ENCODE measurements around the gene GPN1. TPM values are rescaled to one million over a fixed set of nuclear protein-coding genes. Genes with fewer than 3 reads are reported as not detected.

Gene GPN1
- polyA plus RNA-seq, 2 of the 4 experiments (the other 2 are of a cell fraction) = 59.8 to 98.9 TPM

DNA sequence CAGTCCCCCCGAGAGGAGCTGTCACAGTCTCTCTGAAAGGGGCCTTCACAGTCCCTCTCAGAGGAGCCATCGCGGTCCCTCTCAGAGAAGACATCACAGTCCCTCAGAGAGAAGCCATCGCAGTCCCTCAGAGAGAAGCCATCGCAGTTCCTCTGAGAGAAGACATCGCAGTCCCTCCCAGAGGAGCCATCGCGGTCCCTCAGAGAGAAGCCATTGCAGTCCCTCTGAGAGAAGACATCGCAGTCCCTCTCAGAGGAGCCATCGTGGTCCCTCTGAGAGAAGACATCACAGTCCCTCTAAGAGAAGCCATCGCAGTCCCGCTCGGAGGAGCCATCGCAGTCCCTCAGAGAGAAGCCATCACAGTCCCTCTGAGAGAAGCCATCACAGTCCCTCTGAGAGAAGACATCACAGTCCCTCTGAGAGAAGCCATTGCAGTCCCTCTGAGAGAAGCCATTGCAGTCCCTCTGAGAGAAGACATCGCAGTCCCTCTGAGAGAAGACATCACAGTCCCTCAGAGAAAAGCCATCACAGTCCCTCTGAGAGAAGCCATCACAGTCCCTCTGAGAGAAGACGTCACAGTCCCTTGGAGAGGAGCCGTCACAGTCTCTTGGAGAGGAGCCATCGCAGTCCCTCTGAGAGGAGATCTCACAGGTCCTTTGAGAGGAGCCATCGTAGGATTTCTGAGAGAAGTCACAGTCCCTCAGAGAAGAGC is 47.3 kb upstream of the GPN1 start:
- no peak overlapping the region for H3K4me3 ChIP-seq
- TF ChIP-seq BHLHE40 (IDR thresholded peaks at IDR 0.05; ENCODE audit: low read depth, low read length) = no peak
- TF ChIP-seq CHD4 (IDR thresholded peaks at IDR 0.05; ENCODE audit: borderline replicate concordance) = no peak
- TF ChIP-seq, protein P1, sequence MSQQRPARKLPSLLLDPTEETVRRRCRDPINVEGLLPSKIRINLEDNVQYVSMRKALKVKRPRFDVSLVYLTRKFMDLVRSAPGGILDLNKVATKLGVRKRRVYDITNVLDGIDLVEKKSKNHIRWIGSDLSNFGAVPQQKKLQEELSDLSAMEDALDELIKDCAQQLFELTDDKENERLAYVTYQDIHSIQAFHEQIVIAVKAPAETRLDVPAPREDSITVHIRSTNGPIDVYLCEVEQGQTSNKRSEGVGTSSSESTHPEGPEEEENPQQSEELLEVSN (IDR thresholded peaks at IDR 0.05; ENCODE audit: borderline replicate concordance, low read depth) = no peak
- TF ChIP-seq POLR2A (IDR thresholded peaks at IDR 0.05; ENCODE audit: low read length) = no peak
- no peak for TF ChIP-seq SMC3 (IDR thresholded peaks at IDR 0.05)
- TF ChIP-seq HDAC2 (IDR thresholded peaks at IDR 0.05) = no peak
- TF ChIP-seq MAFK (IDR thresholded peaks at IDR 0.05; ENCODE audit: partially characterized antibody) = no peak
- TF ChIP-seq, protein P2, sequence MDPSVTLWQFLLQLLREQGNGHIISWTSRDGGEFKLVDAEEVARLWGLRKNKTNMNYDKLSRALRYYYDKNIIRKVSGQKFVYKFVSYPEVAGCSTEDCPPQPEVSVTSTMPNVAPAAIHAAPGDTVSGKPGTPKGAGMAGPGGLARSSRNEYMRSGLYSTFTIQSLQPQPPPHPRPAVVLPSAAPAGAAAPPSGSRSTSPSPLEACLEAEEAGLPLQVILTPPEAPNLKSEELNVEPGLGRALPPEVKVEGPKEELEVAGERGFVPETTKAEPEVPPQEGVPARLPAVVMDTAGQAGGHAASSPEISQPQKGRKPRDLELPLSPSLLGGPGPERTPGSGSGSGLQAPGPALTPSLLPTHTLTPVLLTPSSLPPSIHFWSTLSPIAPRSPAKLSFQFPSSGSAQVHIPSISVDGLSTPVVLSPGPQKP (IDR thresholded peaks at IDR 0.05; ENCODE audit: low read depth, low read length) = no peak
- TF ChIP-seq TP53 (CRISPR knock-in tag; IDR thresholded peaks at IDR 0.05) = no peak
- no peak for TF ChIP-seq HOXA7 (CRISPR knock-in tag; IDR thresholded peaks at IDR 0.05)
- no peak for TF ChIP-seq EHF (CRISPR knock-in tag; IDR thresholded peaks at IDR 0.05)
- TF ChIP-seq, protein P3, sequence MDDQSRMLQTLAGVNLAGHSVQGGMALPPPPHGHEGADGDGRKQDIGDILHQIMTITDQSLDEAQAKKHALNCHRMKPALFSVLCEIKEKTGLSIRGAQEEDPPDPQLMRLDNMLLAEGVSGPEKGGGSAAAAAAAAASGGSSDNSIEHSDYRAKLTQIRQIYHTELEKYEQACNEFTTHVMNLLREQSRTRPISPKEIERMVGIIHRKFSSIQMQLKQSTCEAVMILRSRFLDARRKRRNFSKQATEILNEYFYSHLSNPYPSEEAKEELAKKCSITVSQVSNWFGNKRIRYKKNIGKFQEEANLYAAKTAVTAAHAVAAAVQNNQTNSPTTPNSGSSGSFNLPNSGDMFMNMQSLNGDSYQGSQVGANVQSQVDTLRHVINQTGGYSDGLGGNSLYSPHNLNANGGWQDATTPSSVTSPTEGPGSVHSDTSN (IDR thresholded peaks at IDR 0.05) = no peak
- ATAC-seq = no peak
- WGBS (ENCODE audit: missing lambda C conversion rate) = 93% methylated on average over 19 of the region's 19 CpGs
- peaks cover 52% of the 10 kb centered on the region for H3K9me3 ChIP-seq
- no peak for FAIRE-seq
- H3K4me2 ChIP-seq = no peak overlapping the region
- no peak for DNase-seq (ENCODE audit: low read depth in 1 of 2, low spot score in 1 of 2)
- H3K27ac ChIP-seq = no peak overlapping the region
- CTCF ChIA-PET = interaction anchor here (1.2 kb wide), 1 partner anchor 815 kb away, joined by 3 read pairs; no protein-coding TSS in a partner anchor
- H3K4me1 ChIP-seq = peaks cover 12% of the 10 kb centered on the region
- POLR2A ChIA-PET = interaction anchor here (1.5 kb wide), 1 partner anchor 153 kb away, joined by 8 read pairs; the partner anchor contains the start of gene NRBP1

DNA sequence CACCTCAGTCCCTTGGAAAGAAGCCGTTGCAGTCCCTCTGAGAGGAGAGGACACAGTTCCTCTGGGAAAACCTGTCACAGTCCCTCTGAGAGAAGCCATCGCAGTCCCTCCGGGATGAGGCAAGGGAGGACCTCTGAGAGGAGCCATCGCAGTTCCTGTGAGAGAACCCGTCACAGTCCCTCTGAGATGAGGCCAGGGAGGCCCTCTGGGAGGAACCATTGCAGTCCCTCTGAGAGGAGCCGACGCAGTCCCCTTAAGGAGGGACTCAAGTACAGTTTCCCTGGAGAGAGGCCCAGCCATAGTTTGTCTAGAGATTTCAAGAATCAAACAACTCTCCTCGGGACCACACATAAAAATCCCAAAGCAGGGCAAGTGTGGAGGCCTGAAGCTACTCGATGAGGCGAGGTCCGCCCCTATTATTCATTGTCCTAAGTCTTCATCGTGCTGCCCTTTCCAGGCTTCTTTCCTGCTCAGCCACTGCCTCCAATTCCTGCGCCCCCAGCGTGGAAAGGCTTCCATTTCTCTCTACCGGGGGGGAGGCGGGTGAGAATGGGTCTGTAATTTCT is 46.6 kb upstream of the GPN1 start:
- CTCF ChIA-PET = interaction anchor here (0.5 to 1.5 kb wide), 3 partner anchors 23 to 187 kb away, joined by 3 to 4 read pairs (median 3); no protein-coding TSS in a partner anchor

DNA sequence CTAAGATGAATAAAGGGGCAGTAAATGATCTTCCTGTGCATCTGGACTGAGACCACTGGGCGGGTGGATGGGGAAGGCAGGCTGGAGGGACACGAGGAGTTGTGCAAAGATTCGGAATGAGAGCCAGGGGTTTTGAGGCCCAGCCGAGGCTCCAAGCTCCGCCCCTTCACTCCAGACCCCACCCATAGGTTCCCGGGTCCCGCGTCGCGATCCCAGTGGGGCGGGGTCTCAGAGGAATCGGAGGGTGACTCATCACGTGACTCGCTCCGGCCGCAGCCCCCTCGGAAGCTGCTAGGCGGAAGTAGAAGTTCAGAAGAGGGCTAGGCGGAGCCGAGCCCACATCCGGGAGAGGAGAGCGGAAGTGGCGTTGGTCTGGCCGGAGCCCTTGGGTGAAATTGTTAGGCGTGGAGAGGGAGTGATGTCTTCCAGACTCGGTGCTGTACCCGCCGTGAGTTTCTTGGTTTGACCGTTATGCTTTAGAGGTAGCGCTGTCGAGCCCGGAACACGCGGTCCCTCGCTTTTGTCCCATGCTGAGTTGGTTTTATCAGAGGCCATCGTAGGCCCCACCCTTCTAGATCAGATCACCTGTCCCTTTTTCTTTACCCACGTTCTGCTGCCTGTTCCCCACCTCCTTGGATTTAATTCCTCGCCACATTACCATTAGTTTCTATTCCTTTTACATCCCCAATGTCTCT is 46.0 kb upstream of the GPN1 start, which contains the start of gene ZNF512:
Gene ZNF512, plus strand, starts transcription at position 348 of the 695 bp plus-strand sequence. Its CDS starts 71 bp downstream, at position 419.
- DNase-seq (ENCODE audit: low read depth in 1 of 2, low spot score in 1 of 2) = peak; percentile 94 to 96
- Histone ChIP-seq H3K4me2 (peak within 1 kb of the TSS; percentile 82), H3K9me3 (peaks cover 39% of the 10 kb centered on the region), H3K27ac (peak within 1 kb of the TSS; percentile 71 to 80), H3K4me1 (peaks cover 12% of the 10 kb centered on the region), H3K4me3 (peak within 1 kb of the TSS; percentile 75)
- peak; percentile 98 to 99 for ATAC-seq
- ChIA-PET CTCF (interaction anchor here (0.5 to 1.5 kb wide), 3 partner anchors 22 to 187 kb away, joined by 3 to 4 read pairs (median 3); no protein-coding TSS in a partner anchor), POLR2A (interaction anchor here (0.7 to 1.5 kb wide), 6 partner anchors 14 to 173 kb away, joined by 3 to 8 read pairs (median 4); partner anchors contain the start of genes NRBP1 and PPM1G)
- FAIRE-seq = no peak
- WGBS (ENCODE audit: missing lambda C conversion rate) = 4% methylated on average over 38 of the region's 38 CpGs
- no peak for TF ChIP-seq SMC3 (IDR thresholded peaks at IDR 0.05)
- 0 out of 2 replicates have a peak, but pooled peaks have one; percentile 5 for TF ChIP-seq EHF (CRISPR knock-in tag; IDR thresholded peaks at IDR 0.05)
- no peak for TF ChIP-seq CHD4 (IDR thresholded peaks at IDR 0.05; ENCODE audit: borderline replicate concordance)
- TF ChIP-seq BHLHE40 (IDR thresholded peaks at IDR 0.05; ENCODE audit: low read depth, low read length) = peak; percentile 60
- TF ChIP-seq MAFK (IDR thresholded peaks at IDR 0.05; ENCODE audit: partially characterized antibody) = peak; percentile 1
- TF ChIP-seq HOXB5 (CRISPR knock-in tag; IDR thresholded peaks at IDR 0.05) = no peak
- TF ChIP-seq FOSL2 (IDR thresholded peaks at IDR 0.05) = no peak
- peak; percentile 98 for TF ChIP-seq FOSL2 (CRISPR knock-in tag; IDR thresholded peaks at IDR 0.05)
- TF ChIP-seq CBX8 (IDR thresholded peaks at IDR 0.05) = no peak
- TF ChIP-seq, protein P4, sequence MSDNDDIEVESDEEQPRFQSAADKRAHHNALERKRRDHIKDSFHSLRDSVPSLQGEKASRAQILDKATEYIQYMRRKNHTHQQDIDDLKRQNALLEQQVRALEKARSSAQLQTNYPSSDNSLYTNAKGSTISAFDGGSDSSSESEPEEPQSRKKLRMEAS (IDR thresholded peaks at IDR 0.05) = peak; percentile 83; the same call in 1 of the 2 replicates
- no peak for TF ChIP-seq CHD2 (IDR thresholded peaks at IDR 0.05; ENCODE audit: low read length, partially characterized antibody)
- TF ChIP-seq EP300 (IDR thresholded peaks at IDR 0.05) = no peak
- 0 out of 2 replicates have a peak, but pooled peaks have one; percentile 56 for TF ChIP-seq TFCP2L1 (CRISPR knock-in tag; IDR thresholded peaks at IDR 0.05)
- no peak for TF ChIP-seq KDM5A (IDR thresholded peaks at IDR 0.05)
- TF ChIP-seq, protein P5, sequence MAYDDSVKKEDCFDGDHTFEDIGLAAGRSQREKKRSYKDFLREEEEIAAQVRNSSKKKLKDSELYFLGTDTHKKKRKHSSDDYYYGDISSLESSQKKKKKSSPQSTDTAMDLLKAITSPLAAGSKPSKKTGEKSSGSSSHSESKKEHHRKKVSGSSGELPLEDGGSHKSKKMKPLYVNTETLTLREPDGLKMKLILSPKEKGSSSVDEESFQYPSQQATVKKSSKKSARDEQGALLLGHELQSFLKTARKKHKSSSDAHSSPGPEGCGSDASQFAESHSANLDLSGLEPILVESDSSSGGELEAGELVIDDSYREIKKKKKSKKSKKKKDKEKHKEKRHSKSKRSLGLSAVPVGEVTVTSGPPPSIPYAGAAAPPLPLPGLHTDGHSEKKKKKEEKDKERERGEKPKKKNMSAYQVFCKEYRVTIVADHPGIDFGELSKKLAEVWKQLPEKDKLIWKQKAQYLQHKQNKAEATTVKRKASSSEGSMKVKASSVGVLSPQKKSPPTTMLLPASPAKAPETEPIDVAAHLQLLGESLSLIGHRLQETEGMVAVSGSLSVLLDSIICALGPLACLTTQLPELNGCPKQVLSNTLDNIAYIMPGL (CRISPR knock-in tag; IDR thresholded peaks at IDR 0.05; ENCODE audit: borderline replicate concordance) = no peak

More for the DNA sequence above, 46.6 kb upstream of the GPN1 start:
- Histone ChIP-seq H3K4me1 (peaks cover 12% of the 10 kb centered on the region), H3K9me3 (peaks cover 46% of the 10 kb centered on the region), H3K27ac (peak overlapping the region; percentile 71 to 80), H3K4me2 (peak overlapping the region; percentile 82), H3K4me3 (peak overlapping the region; percentile 75)
- FAIRE-seq (no peak), DNase-seq (ENCODE audit: low read depth in 1 of 2, low spot score in 1 of 2) (no peak), ATAC-seq (no peak; a peak in 1 of 6 replicates)
- 92% methylated on average over 16 of the region's 16 CpGs for WGBS (ENCODE audit: missing lambda C conversion rate)
- TF ChIP-seq SMC3 (IDR thresholded peaks at IDR 0.05) (no peak), JUNB (IDR thresholded peaks at IDR 0.05) (no peak), HEYL (CRISPR knock-in tag; IDR thresholded peaks at IDR 0.05) (no peak), MYC (IDR thresholded peaks at IDR 0.05; ENCODE audit: borderline replicate concordance, low read length) (no peak), CEBPB (IDR thresholded peaks at IDR 0.05) (0 out of 4 replicates have a peak, but pooled peaks of 1 of the 2 experiments have one; percentile 5)
- TF ChIP-seq, protein P2 (IDR thresholded peaks at IDR 0.05; ENCODE audit: low read depth, low read length) = no peak
- POLR2A ChIA-PET = interaction anchor here (0.7 to 1.5 kb wide), 6 partner anchors 15 to 173 kb away, joined by 3 to 8 read pairs (median 4); partner anchors contain the start of genes NRBP1 and PPM1G

Measured in A549 (cell line).